Progenitor cell of endocrine pancreas (in vitro differentiated cells): ENCODE data around the gene PRR16. TPM values are rescaled to one million over a fixed set of nuclear protein-coding genes. Genes with fewer than 3 reads are reported as not detected.
A peak's percentile ranks its signal among the peaks of the same experiment; 100 is the strongest.

Experiments used
- DNase-seq: peaks from one replicate; pipeline ENCODE4 v3.0.0; 2021; ENCODE audit warnings: low spot score; ENCODE audit not compliant: unreplicated experiment
- H3K27ac Mint-ChIP-seq: 2 replicates; pipeline ENCODE4 v1.8.0; 2021; ENCODE audit warnings: mild to moderate bottlenecking, moderate library complexity, mixed read lengths
- H3K27me3 Mint-ChIP-seq: 2 replicates; pipeline ENCODE4 v1.8.0; 2021; ENCODE audit warnings: mixed read lengths
- H3K36me3 Mint-ChIP-seq: 2 replicates; pipeline ENCODE4 v1.8.0; 2022; ENCODE audit warnings: mixed read lengths; ENCODE audit not compliant: insufficient read depth
- H3K4me1 Mint-ChIP-seq: 2 replicates; pipeline ENCODE4 v1.8.0; 2021; ENCODE audit warnings: low read depth, mixed read lengths
- H3K4me3 Mint-ChIP-seq: 2 replicates; pipeline ENCODE4 v1.8.0; 2021; ENCODE audit warnings: low read depth, mild to moderate bottlenecking, moderate library complexity, mixed read lengths
- H3K9me3 Mint-ChIP-seq: 2 replicates; pipeline ENCODE4 v1.8.0; 2021; ENCODE audit warnings: low read depth, mixed read lengths
- total RNA-seq: library from RNA; stranded (reverse); gene quantifications from 2 replicates; pipeline ENCODE4 v1.2.1, GENCODE V29; 2021
- TF ChIP-seq, protein P1 (sequence below): fragments of 200-600 bp; sonication (generic); IDR thresholded peaks from one replicate; pipeline ENCODE4 v1.5.0; 2021; ENCODE audit warnings: antibody characterized with exemption, mild to moderate bottlenecking; ENCODE audit not compliant: unreplicated experiment

PRR16 gene
- total RNA-seq, 1 donor from 2014 or later: not detected

DNA sequence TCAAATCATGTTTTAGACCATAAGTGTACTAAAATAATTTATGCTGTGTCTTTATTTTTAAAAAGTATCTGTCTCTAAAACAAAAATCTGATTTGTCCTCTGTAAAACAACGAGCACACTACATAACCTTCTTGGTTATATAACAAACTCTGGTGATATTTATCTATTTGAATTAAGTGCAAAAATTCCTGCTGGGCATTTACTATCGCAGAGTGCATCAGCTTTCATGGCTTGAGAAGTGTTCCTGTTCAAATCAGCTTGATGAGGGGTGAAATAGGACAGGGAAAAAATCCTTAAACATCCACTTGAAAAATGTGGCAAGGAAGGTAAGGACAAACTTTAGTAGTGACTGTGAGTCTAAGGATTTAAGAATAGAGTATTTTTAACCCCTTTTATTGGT, 65.3 kb downstream of the PRR16 start:
- Mint-ChIP-seq H3K9me3 (no peaks in the 10 kb centered on the region), H3K4me3 (no peak overlapping the region), H3K4me1 (no peaks in the 10 kb centered on the region), H3K27me3 (no peaks in the 10 kb centered on the region), H3K27ac (no peak overlapping the region), H3K36me3 (no peaks in the 10 kb centered on the region)
- no peak for DNase-seq
- TF ChIP-seq, protein P1, sequence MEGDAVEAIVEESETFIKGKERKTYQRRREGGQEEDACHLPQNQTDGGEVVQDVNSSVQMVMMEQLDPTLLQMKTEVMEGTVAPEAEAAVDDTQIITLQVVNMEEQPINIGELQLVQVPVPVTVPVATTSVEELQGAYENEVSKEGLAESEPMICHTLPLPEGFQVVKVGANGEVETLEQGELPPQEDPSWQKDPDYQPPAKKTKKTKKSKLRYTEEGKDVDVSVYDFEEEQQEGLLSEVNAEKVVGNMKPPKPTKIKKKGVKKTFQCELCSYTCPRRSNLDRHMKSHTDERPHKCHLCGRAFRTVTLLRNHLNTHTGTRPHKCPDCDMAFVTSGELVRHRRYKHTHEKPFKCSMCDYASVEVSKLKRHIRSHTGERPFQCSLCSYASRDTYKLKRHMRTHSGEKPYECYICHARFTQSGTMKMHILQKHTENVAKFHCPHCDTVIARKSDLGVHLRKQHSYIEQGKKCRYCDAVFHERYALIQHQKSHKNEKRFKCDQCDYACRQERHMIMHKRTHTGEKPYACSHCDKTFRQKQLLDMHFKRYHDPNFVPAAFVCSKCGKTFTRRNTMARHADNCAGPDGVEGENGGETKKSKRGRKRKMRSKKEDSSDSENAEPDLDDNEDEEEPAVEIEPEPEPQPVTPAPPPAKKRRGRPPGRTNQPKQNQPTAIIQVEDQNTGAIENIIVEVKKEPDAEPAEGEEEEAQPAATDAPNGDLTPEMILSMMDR: no peak

DNA sequence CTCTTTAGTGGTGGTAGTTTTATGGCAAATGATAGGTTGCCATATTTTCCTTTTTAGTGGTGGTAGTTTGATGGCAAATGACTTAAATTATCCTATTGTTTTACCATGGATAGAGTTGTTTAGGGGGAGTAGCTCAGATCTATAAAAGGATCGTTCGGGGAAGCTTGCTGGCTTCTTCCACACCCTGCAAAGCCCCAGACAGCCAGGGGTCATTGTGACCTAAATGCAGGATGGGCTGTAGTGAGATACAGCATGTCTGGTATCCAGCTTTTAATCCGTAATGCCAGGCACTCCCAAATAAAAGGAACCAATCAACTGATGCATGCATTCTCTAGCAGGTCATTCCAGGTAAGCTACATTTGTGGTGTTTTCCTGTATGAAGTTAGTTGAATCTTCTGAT, 67.1 kb downstream of the PRR16 start:
- Mint-ChIP-seq H3K4me1 (no peaks in the 10 kb centered on the region), H3K36me3 (no peaks in the 10 kb centered on the region), H3K27me3 (no peaks in the 10 kb centered on the region), H3K27ac (no peak overlapping the region), H3K4me3 (no peak overlapping the region), H3K9me3 (no peaks in the 10 kb centered on the region)
- no peak for DNase-seq
- TF ChIP-seq, protein P1: no peak

DNA sequence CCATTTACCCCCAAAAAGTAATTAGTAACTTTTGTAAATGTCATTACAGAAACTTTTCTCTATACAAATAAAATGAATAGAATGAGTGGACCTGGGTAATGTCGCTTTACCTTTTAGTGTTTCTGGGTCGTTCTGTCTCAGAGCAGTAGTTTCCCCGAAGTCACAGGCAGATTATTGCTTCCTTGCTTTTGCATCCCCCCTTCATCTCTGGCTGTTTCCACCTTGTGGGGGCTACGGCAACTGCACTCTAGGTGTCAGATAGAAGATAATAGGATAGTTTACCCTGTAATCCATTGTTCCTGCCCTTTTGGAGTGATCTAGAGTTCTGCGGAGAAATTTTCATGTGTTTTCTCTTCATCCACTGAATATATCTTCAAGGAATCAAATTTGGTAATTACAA, 68.7 kb downstream of the PRR16 start:
- no peak for DNase-seq
- TF ChIP-seq, protein P1: peak; percentile 58
- H3K27me3 Mint-ChIP-seq: no peaks in the 10 kb centered on the region
- H3K27ac Mint-ChIP-seq: no peak overlapping the region
- no peaks in the 10 kb centered on the region for H3K4me1 Mint-ChIP-seq
- H3K4me3 Mint-ChIP-seq: no peak overlapping the region
- no peaks in the 10 kb centered on the region for H3K9me3 Mint-ChIP-seq
- H3K36me3 Mint-ChIP-seq: no peaks in the 10 kb centered on the region

DNA sequence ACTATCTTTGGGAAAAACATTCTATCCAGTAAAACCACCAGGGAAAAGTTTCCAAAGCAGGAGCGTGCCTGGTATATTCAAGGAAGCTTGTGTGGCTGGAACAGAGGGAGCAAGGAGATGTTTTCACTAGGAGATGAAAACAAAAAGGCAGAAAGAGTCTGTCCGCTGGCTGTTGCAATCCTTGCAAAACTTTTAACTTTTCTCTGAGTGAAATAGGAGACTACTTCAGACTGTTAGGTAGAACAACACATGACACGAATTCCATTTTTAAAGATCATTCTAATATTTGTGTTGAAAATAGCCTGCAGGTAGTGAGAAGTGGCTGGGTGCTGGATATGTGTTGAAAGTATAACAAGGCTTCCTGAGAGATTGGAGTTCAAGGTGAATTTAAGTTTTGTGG, 69.5 kb downstream of the PRR16 start:
- Mint-ChIP-seq H3K4me3 (no peak overlapping the region), H3K27ac (no peak overlapping the region), H3K27me3 (no peaks in the 10 kb centered on the region), H3K4me1 (no peaks in the 10 kb centered on the region), H3K9me3 (no peaks in the 10 kb centered on the region), H3K36me3 (no peaks in the 10 kb centered on the region)
- TF ChIP-seq, protein P1: no peak
- DNase-seq: no peak

DNA sequence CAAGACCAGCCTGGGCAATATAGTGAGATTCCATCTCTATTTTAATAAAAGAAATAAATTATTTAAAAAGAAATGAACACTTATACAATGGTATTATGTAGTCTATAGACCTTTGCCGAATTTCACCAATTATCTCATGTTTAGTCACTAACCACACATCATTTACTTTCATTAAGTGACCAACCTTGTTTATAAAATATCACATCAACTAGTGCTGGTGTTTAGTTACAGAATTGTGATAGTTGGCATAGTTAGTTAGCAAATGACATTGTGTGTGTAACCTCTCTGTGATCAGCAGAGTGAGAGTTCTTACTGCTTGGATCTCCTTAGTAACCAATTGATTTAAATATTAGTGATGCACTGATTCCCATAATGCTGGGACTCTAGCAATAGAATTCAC, 71.8 kb downstream of the PRR16 start:
- H3K27me3 Mint-ChIP-seq: no peaks in the 10 kb centered on the region
- no peaks in the 10 kb centered on the region for H3K36me3 Mint-ChIP-seq
- H3K27ac Mint-ChIP-seq: no peak overlapping the region
- H3K4me1 Mint-ChIP-seq: peaks cover 7% of the 10 kb centered on the region
- DNase-seq: no peak
- TF ChIP-seq, protein P1: no peak
- H3K9me3 Mint-ChIP-seq: no peaks in the 10 kb centered on the region
- H3K4me3 Mint-ChIP-seq: no peak overlapping the region

DNA sequence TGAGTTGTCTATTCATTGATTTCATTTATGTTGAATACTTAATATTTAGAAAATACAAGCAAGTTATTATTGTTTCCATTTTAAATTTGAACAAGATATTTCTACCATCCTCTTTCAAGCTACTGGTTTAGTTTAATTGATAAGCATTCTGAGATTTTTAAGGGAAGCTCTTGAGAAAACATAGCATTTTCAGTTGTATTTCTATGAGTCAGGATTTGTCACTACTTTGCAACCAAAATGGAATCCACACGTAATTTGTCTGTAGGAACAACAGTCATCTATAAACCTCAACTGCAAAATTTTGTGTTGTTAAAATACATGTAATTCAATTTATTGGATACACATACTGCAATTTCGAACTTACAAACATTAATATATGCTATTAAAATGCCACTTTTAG, 74.0 kb downstream of the PRR16 start:
- Mint-ChIP-seq H3K9me3 (no peaks in the 10 kb centered on the region), H3K27me3 (no peaks in the 10 kb centered on the region), H3K4me3 (no peak overlapping the region), H3K36me3 (no peaks in the 10 kb centered on the region), H3K27ac (no peak overlapping the region), H3K4me1 (peaks cover 7% of the 10 kb centered on the region)
- TF ChIP-seq, protein P1: no peak
- no peak for DNase-seq
